Measurements from ENCODE around the gene ZNF385D. TPM values are rescaled to one million over a fixed set of nuclear protein-coding genes. Genes with fewer than 3 reads are reported as not detected.

The ZNF385D gene
- total RNA-seq, 1 donor from 2014 or later, result 13.5 TPM

DNA sequence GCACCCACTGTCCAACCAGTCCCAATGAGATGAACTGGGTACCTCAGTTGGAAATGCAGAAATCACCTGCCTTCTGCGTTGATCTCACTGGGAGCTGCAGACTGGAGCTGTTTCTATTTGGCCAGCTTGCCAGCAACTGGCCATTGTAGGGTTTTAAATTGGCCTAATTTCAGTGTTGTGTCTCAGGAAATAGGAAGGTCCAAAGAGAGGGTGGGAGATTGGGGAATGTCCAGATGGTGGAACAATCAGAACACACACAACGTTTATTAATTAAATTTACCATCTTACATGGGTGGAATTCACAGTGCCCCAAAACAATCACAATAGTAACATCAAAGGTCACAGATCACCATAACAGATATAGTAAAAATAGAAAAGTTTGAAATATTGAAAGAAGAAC lies 189.5 kb downstream of the ZNF385D start:
- no peaks in the 10 kb centered on the region for H3K9me3 ChIP-seq
- H3K36me3 ChIP-seq, result no peaks in the 10 kb centered on the region
- H3K27me3 ChIP-seq, result no peaks in the 10 kb centered on the region
- no peak for DNase-seq (ENCODE audit: extremely low spot score in 2 of 2)
- no peak overlapping the region for H3K27ac ChIP-seq
- no peaks in the 10 kb centered on the region for H3K4me1 ChIP-seq
- TF ChIP-seq, protein P1, sequence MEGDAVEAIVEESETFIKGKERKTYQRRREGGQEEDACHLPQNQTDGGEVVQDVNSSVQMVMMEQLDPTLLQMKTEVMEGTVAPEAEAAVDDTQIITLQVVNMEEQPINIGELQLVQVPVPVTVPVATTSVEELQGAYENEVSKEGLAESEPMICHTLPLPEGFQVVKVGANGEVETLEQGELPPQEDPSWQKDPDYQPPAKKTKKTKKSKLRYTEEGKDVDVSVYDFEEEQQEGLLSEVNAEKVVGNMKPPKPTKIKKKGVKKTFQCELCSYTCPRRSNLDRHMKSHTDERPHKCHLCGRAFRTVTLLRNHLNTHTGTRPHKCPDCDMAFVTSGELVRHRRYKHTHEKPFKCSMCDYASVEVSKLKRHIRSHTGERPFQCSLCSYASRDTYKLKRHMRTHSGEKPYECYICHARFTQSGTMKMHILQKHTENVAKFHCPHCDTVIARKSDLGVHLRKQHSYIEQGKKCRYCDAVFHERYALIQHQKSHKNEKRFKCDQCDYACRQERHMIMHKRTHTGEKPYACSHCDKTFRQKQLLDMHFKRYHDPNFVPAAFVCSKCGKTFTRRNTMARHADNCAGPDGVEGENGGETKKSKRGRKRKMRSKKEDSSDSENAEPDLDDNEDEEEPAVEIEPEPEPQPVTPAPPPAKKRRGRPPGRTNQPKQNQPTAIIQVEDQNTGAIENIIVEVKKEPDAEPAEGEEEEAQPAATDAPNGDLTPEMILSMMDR (IDR thresholded peaks at IDR 0.05), result no peak
- TF ChIP-seq POLR2A (IDR thresholded peaks at IDR 0.05), result no peak
- intact Hi-C loops (cut with DNase I), result no loop called here
- no peak overlapping the region for H3K4me3 ChIP-seq

DNA sequence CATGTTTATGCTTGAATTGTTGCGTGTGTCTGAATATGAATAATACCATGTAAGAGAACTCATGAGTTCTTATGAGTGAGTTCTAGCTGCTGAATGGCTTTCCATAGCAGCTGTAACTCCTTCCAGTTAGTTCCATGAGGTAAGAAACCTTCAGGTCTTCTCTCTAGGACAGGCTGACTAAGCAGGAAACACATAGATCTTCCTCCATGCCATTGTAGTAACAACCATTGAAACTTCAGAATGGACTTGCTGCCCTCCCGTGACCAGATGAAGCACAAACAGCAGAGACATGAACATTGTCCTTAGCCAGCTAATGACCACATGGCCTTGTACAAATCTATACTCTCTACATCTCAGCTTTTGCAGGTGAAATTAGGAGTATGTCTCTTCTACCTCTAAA lies 200.0 kb downstream of the ZNF385D start:
- Histone ChIP-seq H3K27ac (no peak overlapping the region), H3K4me3 (no peak overlapping the region), H3K9me3 (no peaks in the 10 kb centered on the region), H3K36me3 (no peaks in the 10 kb centered on the region), H3K27me3 (no peaks in the 10 kb centered on the region), H3K4me1 (no peaks in the 10 kb centered on the region)
- TF ChIP-seq POLR2A (IDR thresholded peaks at IDR 0.05) (no peak), POLR2AphosphoS5 (IDR thresholded peaks at IDR 0.05; ENCODE audit: insufficient read depth in 1 of 2, low read depth in 1 of 2) (no peak)
- TF ChIP-seq, protein P1 (IDR thresholded peaks at IDR 0.05), result no peak
- DNase-seq (ENCODE audit: extremely low spot score in 2 of 2), result no peak
- intact Hi-C loops (cut with DNase I), result no loop called here

GRCh38 chr3:21544076-21544462 lies 206.9 kb downstream of the ZNF385D start:
- Histone ChIP-seq H3K4me1 (no peaks in the 10 kb centered on the region), H3K4me3 (no peak overlapping the region)
- intact Hi-C loops (cut with DNase I), result no loop called here

GRCh38 chr3:21543380-21544075 lies 207.5 kb downstream of the ZNF385D start:
- H3K27ac ChIP-seq, result no peak overlapping the region
- H3K9me3 ChIP-seq, result no peaks in the 10 kb centered on the region
- H3K4me1 ChIP-seq, result no peaks in the 10 kb centered on the region
- H3K27me3 ChIP-seq, result no peaks in the 10 kb centered on the region
- TF ChIP-seq POLR2A (IDR thresholded peaks at IDR 0.05) (no peak), POLR2AphosphoS5 (IDR thresholded peaks at IDR 0.05; ENCODE audit: insufficient read depth in 1 of 2, low read depth in 1 of 2) (no peak)
- TF ChIP-seq, protein P1 (IDR thresholded peaks at IDR 0.05), result no peak
- intact Hi-C loops (cut with DNase I), result no loop called here
- no peak overlapping the region for H3K4me3 ChIP-seq
- no peaks in the 10 kb centered on the region for H3K36me3 ChIP-seq
- no peak for DNase-seq (ENCODE audit: extremely low spot score in 2 of 2)

More at GRCh38 chr3:21544076-21544462, 206.9 kb downstream of the ZNF385D start:
- Histone ChIP-seq H3K27me3 (no peaks in the 10 kb centered on the region), H3K9me3 (no peaks in the 10 kb centered on the region), H3K36me3 (no peaks in the 10 kb centered on the region), H3K27ac (no peak overlapping the region)
- no peak for DNase-seq (ENCODE audit: extremely low spot score in 2 of 2)
- TF ChIP-seq, protein P1 (IDR thresholded peaks at IDR 0.05), result no peak
- TF ChIP-seq POLR2AphosphoS5 (IDR thresholded peaks at IDR 0.05; ENCODE audit: insufficient read depth in 1 of 2, low read depth in 1 of 2) (no peak), POLR2A (IDR thresholded peaks at IDR 0.05) (no peak)

DNA sequence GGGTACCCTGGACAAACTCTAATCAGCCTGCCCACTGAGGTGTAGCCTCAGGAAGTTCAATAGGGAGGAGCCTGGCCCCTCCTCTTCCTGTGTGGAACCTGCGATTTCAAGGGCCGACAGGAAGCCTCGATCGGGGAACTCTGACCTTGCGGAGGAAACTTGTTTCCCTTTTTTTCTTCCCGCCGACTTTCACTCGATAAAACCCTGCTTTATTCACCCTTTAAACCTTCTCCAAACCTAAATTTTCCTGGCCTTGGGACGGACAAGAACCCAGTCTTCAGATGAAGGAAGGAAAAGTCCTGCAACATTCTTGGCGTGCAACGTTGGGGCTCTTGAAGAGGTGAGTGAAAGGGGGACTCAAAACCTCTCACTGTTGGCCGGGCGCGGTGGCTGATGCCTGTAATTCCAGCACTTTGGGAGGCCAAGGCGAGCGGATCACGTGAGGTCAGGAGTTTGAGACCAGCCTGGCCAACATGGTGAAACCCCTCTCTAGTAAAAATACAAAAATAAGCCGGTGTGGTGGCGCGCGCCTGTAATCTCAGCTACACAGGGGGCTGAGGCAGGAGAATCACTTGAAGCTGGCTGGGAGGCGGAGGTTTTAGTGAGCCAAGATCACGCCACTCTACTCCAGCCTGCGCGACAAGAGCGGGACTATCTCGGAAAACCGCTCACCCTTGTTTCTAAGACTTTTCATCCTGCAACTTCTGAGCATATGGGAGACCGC lies 208.2 kb downstream of the ZNF385D start:
- intact Hi-C loops (cut with DNase I), result no loop called here
- no peak for DNase-seq (ENCODE audit: extremely low spot score in 2 of 2)
- Histone ChIP-seq H3K27me3 (no peaks in the 10 kb centered on the region), H3K9me3 (no peaks in the 10 kb centered on the region), H3K4me1 (no peaks in the 10 kb centered on the region), H3K27ac (no peak overlapping the region), H3K4me3 (no peak overlapping the region), H3K36me3 (no peaks in the 10 kb centered on the region)
- TF ChIP-seq POLR2A (IDR thresholded peaks at IDR 0.05), result no peak
